A673 (cell line): Measurements from ENCODE around the gene MED31. TPM values are rescaled to one million over a fixed set of nuclear protein-coding genes. Genes with fewer than 3 reads are reported as not detected.

Experiments
- microRNA-seq: library from miRNA; unstranded; fragments of <30 nt; microRNA quantifications from one replicate; pipeline ENCODE4 v1.2.0, GENCODE V29; 2021
- total RNA-seq: library from RNA; stranded (reverse); gene quantifications from 2 replicates; pipeline ENCODE4 v1.2.3, GENCODE V29; 2021

The MED31 gene
- total RNA-seq, 1 experiment from 2014 or later, result 27.9 TPM

Small RNA genes lying within 50 kb of the gene (microRNA-seq; reads per million reads assigned to microRNA genes)
- gene MIR4520-1 (not detected), gene MIR4520-2 (not detected)

Other genes starting within 250 kb of the MED31 start
- not detected in 2 replicates for gene AIPL1, start 216.5 kb downstream of the MED31 start, total RNA-seq
- 90.5 and 107 TPM in 2 replicates for gene PIMREG, start 207.2 kb downstream of the MED31 start, total RNA-seq
- 0.71 and 1.9 TPM in 2 replicates for gene PITPNM3, start 95.0 kb downstream of the MED31 start, total RNA-seq
- gene KIAA0753, start 10.9 kb downstream of the MED31 start, total RNA-seq, result 41.2 and 42.8 TPM in 2 replicates
- 140 and 147 TPM in 2 replicates for gene TXNDC17, start 10.5 kb downstream of the MED31 start, total RNA-seq
- gene C17orf100, start 157 bp upstream of the MED31 start, total RNA-seq, result 3.1 and 3.3 TPM in 2 replicates
- not detected in 2 replicates for gene SLC13A5, start 61.8 kb upstream of the MED31 start, total RNA-seq
- gene XAF1, start 104.4 kb upstream of the MED31 start, total RNA-seq, result not detected in 2 replicates
- not detected in 2 replicates for gene FBXO39, start 124.6 kb upstream of the MED31 start, total RNA-seq
- not detected in 2 replicates for gene TEKT1, start 180.1 kb upstream of the MED31 start, total RNA-seq